ENCODE measurements around the gene ASB5.

GRCh38 chr4:176207839-176208238, 61.2 kb downstream of the ASB5 start:
- TF ChIP-seq POLR2A (IDR thresholded peaks at IDR 0.05; ENCODE audit: low read depth, low read length) = no peak
- TF ChIP-seq POLR2AphosphoS5 (IDR thresholded peaks at IDR 0.05; ENCODE audit: low read depth, low read length) = no peak
